K562 (cell line): ENCODE data around the gene NUDT22. TPM values are rescaled to one million over a fixed set of nuclear protein-coding genes. Genes with fewer than 3 reads are reported as not detected.

Experiments used
- EP300 ChIP-seq: IDR thresholded peaks from 2 replicates; pipeline ENCODE4 v1.6.1; 2012; ENCODE audit warnings: low read length, improper control_type of control experiment
- HMGN3 ChIP-seq: IDR thresholded peaks from 2 replicates; pipeline ENCODE4 v1.6.1; 2011; ENCODE audit warnings: borderline replicate concordance, low read depth, mild to moderate bottlenecking, mixed read lengths, low read length; ENCODE audit not compliant: insufficient read length; ENCODE audit errors: extremely low read depth
- MAFK ChIP-seq: IDR thresholded peaks from 2 replicates; pipeline ENCODE4 v1.6.1; 2011; ENCODE audit warnings: low read length, improper control_type of control experiment
- MYBL2 ChIP-seq, 2 experiments: fragments of 450-650 bp in 1 of 2; sonication (generic) in 1 of 2; formaldehyde crosslinking in 1 of 2; IDR thresholded peaks; 2 replicates each; pipeline versions ENCODE4 v1.6.1 to v1.8.1; 2017 to 2022; ENCODE audit warnings: borderline replicate concordance in 1 of 2, inconsistent platforms in 1 of 2, low read depth in 1 of 2, mild to moderate bottlenecking in 1 of 2, missing genetic modification reagents in 1 of 2, moderate library complexity in 1 of 2
- PHTF2 ChIP-seq: fragments of 250-450 bp; sonication (Bioruptor Pico); IDR thresholded peaks from 2 replicates; pipeline ENCODE4 v1.5.0; 2021; ENCODE audit warnings: mild to moderate bottlenecking
- RBFOX2 ChIP-seq: fragments of 200-400 bp; formaldehyde crosslinking; IDR thresholded peaks from 2 replicates; pipeline ENCODE4 v1.6.1; 2017; ENCODE audit warnings: low read depth, mild to moderate bottlenecking, low read length, moderate library complexity
- TBL1XR1 ChIP-seq, 2 experiments: IDR thresholded peaks; 2 replicates each; pipeline ENCODE4 v1.6.1; 2012; ENCODE audit warnings: improper control_type of control experiment in 2 of 2, low read length in 2 of 2, mild to moderate bottlenecking in 1 of 2
- TCFL5 ChIP-seq: fragments of 250-450 bp; sonication (Bioruptor Pico); conservative IDR thresholded peaks from 2 replicates; pipeline ENCODE4 v1.6.1; 2021; ENCODE audit warnings: mild to moderate bottlenecking, moderate library complexity, matching md5 sums
- ZBTB8A ChIP-seq: fragments of 450-650 bp; IDR thresholded peaks from 2 replicates; pipeline ENCODE4 v1.6.1; 2018; ENCODE audit warnings: mild to moderate bottlenecking, moderate library complexity; ENCODE audit not compliant: partially characterized antibody
- ZNF79 ChIP-seq: fragments of 250-450 bp; sonication (Bioruptor Pico); IDR thresholded peaks from 2 replicates; pipeline ENCODE4 v1.4.0; 2020; ENCODE audit warnings: low read depth, mild to moderate bottlenecking, moderate library complexity
- polyA plus RNA-seq, 8 experiments: library from polyadenylated mRNA; depleted of rRNA in 4 of 8; stranded (reverse) in 5 of 8; unstranded in 3 of 8; fragments of >200 nt; fragmentation: Nextera tagmentation in 2 of 8; fragmentation: Illumina TruSeq in 1 of 8; extraction: Ambion mirVana in 2 of 8; extraction: Trizol in 1 of 8; gene quantifications; 2 replicates each; pipeline versions ENCODE4 v1.2.1 to v1.2.3, GENCODE V29; 2011 to 2014; ENCODE audit warnings: inconsistent platforms in 1 of 8, missing spikeins in 1 of 8
- total RNA-seq, 7 experiments: library from RNA; depleted of rRNA in 6 of 7; stranded (reverse); fragments of >200 nt in 6 of 7; fragmentation: Illumina TruSeq in 2 of 7; extraction: Trizol in 2 of 7; gene quantifications; 2 replicates each; pipeline versions ENCODE4 v1.2.1 to v1.2.3, GENCODE V29; 2011 to 2021; ENCODE audit warnings: low replicate concordance in 1 of 7
- TF ChIP-seq, protein P1 (sequence below): fragments of 250-450 bp; sonication (Bioruptor Pico); IDR thresholded peaks from 2 replicates; pipeline ENCODE4 v1.4.0; 2020
- TF ChIP-seq, protein P2 (sequence below): sonication (generic); formaldehyde crosslinking; IDR thresholded peaks from 2 replicates; pipeline ENCODE4 v1.4.0; 2020; ENCODE audit warnings: mild to moderate bottlenecking, missing genetic modification reagents
- TF ChIP-seq, protein P3 (sequence below): sonication (generic); IDR thresholded peaks from 2 replicates; pipeline ENCODE4 v1.6.1; 2016
- TF ChIP-seq, protein P4 (sequence below): fragments of 250-450 bp; sonication (Bioruptor Pico); IDR thresholded peaks from 2 replicates; pipeline ENCODE4 v1.8.0; 2022; ENCODE audit warnings: inconsistent platforms
- TF ChIP-seq, protein P5 (sequence below): sonication (generic); formaldehyde crosslinking; IDR thresholded peaks from 2 replicates; pipeline ENCODE4 v1.8.0; 2022; ENCODE audit warnings: mild to moderate bottlenecking, low read depth, missing genetic modification reagents

Gene NUDT22
- total and polyA plus RNA-seq, 9 of the 15 experiments (the other 6 are each of a cell fraction or from before 2014, with no cell fraction given), result 6.3 to 92.6 (median 37.4) TPM

DNA sequence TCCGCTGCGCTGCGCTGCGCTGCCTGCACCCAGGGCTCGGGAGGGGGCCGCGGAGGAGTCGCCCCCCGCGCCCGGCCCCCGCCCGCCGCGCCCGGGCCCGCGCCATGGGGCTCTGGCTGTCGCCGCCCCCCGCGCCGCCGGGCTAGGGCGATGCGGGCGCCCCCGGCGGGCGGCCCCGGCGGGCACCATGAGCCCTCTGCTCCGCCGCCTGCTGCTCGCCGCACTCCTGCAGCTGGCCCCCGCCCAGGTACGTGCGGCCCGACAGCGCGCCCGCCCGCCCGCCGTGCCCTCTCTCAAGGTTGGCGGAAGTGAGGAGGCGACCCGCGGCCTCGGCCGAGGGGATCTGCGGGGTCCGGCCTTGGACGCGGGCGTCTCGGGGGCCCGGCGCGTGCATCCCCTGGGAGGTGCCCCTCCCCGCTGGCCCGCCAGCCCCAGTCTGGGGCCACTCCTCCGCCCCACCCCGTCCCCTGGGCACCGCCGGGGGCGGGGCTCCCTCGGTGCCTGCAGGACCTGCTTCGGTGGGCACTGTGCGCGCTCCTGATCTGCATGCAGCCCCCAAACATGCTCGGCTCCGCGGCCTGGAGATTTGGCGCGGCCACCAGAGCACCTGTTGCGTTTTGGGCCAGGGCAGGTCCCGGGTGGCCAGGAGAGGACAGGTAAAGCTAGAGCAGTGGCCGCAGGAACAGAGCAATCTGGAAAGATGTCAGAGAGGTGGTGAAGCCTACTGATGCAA, 8.7 kb downstream of the NUDT22 start (continued):
- TF ChIP-seq, protein P1, sequence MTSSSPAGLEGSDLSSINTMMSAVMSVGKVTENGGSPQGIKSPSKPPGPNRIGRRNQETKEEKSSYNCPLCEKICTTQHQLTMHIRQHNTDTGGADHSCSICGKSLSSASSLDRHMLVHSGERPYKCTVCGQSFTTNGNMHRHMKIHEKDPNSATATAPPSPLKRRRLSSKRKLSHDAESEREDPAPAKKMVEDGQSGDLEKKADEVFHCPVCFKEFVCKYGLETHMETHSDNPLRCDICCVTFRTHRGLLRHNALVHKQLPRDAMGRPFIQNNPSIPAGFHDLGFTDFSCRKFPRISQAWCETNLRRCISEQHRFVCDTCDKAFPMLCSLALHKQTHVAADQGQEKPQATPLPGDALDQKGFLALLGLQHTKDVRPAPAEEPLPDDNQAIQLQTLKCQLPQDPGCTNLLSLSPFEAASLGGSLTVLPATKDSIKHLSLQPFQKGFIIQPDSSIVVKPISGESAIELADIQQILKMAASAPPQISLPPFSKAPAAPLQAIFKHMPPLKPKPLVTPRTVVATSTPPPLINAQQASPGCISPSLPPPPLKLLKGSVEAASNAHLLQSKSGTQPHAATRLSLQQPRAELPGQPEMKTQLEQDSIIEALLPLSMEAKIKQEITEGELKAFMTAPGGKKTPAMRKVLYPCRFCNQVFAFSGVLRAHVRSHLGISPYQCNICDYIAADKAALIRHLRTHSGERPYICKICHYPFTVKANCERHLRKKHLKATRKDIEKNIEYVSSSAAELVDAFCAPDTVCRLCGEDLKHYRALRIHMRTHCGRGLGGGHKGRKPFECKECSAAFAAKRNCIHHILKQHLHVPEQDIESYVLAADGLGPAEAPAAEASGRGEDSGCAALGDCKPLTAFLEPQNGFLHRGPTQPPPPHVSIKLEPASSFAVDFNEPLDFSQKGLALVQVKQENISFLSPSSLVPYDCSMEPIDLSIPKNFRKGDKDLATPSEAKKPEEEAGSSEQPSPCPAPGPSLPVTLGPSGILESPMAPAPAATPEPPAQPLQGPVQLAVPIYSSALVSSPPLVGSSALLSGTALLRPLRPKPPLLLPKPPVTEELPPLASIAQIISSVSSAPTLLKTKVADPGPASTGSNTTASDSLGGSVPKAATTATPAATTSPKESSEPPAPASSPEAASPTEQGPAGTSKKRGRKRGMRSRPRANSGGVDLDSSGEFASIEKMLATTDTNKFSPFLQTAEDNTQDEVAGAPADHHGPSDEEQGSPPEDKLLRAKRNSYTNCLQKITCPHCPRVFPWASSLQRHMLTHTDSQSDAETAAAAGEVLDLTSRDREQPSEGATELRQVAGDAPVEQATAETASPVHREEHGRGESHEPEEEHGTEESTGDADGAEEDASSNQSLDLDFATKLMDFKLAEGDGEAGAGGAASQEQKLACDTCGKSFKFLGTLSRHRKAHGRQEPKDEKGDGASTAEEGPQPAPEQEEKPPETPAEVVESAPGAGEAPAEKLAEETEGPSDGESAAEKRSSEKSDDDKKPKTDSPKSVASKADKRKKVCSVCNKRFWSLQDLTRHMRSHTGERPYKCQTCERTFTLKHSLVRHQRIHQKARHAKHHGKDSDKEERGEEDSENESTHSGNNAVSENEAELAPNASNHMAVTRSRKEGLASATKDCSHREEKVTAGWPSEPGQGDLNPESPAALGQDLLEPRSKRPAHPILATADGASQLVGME, result no peak
- TF ChIP-seq PHTF2 (CRISPR knock-in tag) (no peak), ZBTB8A (no peak), MYBL2 (IDR thresholded peaks at IDR 0.05; ENCODE audit: low read depth) (no peak), MYBL2 (CRISPR knock-in tag; IDR thresholded peaks at IDR 0.05; ENCODE audit: borderline replicate concordance) (no peak), RBFOX2 (peak; percentile 48; the same call in 1 of the 2 replicates), EP300 (no peak), TBL1XR1 (IDR thresholded peaks at IDR 0.05; ENCODE audit: low read length in 2 of 2) (no peak), HMGN3 (no peak), MAFK (no peak), TCFL5 (CRISPR knock-in tag) (no peak), ZNF79 (no peak)
- TF ChIP-seq, protein P2, sequence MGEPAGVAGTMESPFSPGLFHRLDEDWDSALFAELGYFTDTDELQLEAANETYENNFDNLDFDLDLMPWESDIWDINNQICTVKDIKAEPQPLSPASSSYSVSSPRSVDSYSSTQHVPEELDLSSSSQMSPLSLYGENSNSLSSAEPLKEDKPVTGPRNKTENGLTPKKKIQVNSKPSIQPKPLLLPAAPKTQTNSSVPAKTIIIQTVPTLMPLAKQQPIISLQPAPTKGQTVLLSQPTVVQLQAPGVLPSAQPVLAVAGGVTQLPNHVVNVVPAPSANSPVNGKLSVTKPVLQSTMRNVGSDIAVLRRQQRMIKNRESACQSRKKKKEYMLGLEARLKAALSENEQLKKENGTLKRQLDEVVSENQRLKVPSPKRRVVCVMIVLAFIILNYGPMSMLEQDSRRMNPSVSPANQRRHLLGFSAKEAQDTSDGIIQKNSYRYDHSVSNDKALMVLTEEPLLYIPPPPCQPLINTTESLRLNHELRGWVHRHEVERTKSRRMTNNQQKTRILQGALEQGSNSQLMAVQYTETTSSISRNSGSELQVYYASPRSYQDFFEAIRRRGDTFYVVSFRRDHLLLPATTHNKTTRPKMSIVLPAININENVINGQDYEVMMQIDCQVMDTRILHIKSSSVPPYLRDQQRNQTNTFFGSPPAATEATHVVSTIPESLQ (CRISPR knock-in tag), result no peak
- TF ChIP-seq, protein P3, sequence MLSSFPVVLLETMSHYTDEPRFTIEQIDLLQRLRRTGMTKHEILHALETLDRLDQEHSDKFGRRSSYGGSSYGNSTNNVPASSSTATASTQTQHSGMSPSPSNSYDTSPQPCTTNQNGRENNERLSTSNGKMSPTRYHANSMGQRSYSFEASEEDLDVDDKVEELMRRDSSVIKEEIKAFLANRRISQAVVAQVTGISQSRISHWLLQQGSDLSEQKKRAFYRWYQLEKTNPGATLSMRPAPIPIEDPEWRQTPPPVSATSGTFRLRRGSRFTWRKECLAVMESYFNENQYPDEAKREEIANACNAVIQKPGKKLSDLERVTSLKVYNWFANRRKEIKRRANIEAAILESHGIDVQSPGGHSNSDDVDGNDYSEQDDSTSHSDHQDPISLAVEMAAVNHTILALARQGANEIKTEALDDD, result no peak
- TF ChIP-seq, protein P4, sequence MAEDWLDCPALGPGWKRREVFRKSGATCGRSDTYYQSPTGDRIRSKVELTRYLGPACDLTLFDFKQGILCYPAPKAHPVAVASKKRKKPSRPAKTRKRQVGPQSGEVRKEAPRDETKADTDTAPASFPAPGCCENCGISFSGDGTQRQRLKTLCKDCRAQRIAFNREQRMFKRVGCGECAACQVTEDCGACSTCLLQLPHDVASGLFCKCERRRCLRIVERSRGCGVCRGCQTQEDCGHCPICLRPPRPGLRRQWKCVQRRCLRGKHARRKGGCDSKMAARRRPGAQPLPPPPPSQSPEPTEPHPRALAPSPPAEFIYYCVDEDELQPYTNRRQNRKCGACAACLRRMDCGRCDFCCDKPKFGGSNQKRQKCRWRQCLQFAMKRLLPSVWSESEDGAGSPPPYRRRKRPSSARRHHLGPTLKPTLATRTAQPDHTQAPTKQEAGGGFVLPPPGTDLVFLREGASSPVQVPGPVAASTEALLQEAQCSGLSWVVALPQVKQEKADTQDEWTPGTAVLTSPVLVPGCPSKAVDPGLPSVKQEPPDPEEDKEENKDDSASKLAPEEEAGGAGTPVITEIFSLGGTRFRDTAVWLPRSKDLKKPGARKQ, result no peak
- TF ChIP-seq, protein P5, sequence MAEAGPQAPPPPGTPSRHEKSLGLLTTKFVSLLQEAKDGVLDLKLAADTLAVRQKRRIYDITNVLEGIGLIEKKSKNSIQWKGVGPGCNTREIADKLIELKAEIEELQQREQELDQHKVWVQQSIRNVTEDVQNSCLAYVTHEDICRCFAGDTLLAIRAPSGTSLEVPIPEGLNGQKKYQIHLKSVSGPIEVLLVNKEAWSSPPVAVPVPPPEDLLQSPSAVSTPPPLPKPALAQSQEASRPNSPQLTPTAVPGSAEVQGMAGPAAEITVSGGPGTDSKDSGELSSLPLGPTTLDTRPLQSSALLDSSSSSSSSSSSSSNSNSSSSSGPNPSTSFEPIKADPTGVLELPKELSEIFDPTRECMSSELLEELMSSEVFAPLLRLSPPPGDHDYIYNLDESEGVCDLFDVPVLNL (CRISPR knock-in tag), result no peak
